AG04449 (cell line): ENCODE results near the gene TMEM245.

ENCODE experiments used
- CTCF ChIA-PET: fragments of 350-600 bp; formaldehyde crosslinking; extraction: SDS; loops from one replicate; lab custom pipeline; 2021; ENCODE audit warnings: antibody characterized with exemption; lab: Yijun Ruan, JAX
- POLR2A ChIA-PET: fragments of 400-600, 350-600 bp; formaldehyde crosslinking; extraction: SDS; loops from one replicate; lab custom pipeline; 2020; ENCODE audit warnings: antibody characterized with exemption, inconsistent platforms; lab: Yijun Ruan, JAX
- DNase-seq: peaks from one replicate; pipeline ENCODE4 v3.0.0-alpha.2; 2010; ENCODE audit warnings: low read depth, low spot score
- H3K4me3 ChIP-seq: 2 replicates; pipeline ENCODE4 v1.5.1; 2011; ENCODE audit warnings: low read depth, mild to moderate bottlenecking, control low read depth, low read length
- TF ChIP-seq, protein P1 (sequence below): IDR thresholded peaks from one replicate; pipeline ENCODE4 v1.5.1; 2011; ENCODE audit warnings: mild to moderate bottlenecking, moderate library complexity, low read length, control low read depth, inconsistent platforms; ENCODE audit not compliant: insufficient read depth; ENCODE audit errors: missing control alignments

TMEM245 gene

DNA sequence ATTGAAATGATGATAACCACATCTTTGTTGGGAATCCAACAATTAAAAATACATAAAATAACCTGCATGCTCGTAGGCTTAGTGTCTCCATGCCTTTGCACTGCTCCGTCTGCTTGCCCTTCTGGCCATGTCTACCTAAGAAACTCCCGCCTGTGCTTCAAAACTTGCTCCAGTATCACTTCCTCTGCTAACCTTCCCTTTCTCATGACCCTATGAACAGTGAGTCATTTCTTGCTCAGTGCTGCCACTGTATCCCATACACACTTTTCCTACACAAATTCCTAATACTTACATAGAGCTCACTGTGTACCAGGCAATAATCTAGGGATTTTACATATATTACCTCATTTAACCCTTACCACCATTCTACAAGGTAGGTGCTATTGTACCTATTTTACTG, 33.5 kb downstream of the TMEM245 start:
- TF ChIP-seq, protein P1, sequence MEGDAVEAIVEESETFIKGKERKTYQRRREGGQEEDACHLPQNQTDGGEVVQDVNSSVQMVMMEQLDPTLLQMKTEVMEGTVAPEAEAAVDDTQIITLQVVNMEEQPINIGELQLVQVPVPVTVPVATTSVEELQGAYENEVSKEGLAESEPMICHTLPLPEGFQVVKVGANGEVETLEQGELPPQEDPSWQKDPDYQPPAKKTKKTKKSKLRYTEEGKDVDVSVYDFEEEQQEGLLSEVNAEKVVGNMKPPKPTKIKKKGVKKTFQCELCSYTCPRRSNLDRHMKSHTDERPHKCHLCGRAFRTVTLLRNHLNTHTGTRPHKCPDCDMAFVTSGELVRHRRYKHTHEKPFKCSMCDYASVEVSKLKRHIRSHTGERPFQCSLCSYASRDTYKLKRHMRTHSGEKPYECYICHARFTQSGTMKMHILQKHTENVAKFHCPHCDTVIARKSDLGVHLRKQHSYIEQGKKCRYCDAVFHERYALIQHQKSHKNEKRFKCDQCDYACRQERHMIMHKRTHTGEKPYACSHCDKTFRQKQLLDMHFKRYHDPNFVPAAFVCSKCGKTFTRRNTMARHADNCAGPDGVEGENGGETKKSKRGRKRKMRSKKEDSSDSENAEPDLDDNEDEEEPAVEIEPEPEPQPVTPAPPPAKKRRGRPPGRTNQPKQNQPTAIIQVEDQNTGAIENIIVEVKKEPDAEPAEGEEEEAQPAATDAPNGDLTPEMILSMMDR: no peak
- ChIA-PET POLR2A (no interaction called here), CTCF (interaction anchor here (2.4 kb wide), 1 partner anchor 12 kb away, joined by 6 read pairs; no protein-coding TSS in a partner anchor)
- no peak overlapping the region for H3K4me3 ChIP-seq
- no peak for DNase-seq

DNA sequence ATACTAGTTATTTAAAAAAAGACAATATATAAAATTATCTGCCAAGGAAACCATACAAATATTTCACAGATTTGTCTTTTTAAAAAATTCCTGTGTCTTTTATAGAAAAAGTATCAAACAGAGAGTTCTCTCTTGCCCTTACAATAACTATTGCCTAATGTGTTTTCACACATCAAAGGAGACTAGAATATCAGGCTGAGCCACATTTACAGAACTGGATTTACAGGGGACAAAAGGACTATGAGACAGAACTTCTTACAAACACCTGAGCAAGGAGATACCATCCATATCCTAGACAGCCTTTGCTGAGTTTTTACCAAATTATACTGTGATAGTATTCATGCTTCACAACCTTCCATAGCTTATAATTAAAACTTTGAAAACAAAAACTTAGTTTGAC, 34.2 kb downstream of the TMEM245 start:
- ChIA-PET CTCF (no interaction called here), POLR2A (no interaction called here)
- TF ChIP-seq, protein P1: no peak
- H3K4me3 ChIP-seq: no peak overlapping the region
- DNase-seq: no peak

DNA sequence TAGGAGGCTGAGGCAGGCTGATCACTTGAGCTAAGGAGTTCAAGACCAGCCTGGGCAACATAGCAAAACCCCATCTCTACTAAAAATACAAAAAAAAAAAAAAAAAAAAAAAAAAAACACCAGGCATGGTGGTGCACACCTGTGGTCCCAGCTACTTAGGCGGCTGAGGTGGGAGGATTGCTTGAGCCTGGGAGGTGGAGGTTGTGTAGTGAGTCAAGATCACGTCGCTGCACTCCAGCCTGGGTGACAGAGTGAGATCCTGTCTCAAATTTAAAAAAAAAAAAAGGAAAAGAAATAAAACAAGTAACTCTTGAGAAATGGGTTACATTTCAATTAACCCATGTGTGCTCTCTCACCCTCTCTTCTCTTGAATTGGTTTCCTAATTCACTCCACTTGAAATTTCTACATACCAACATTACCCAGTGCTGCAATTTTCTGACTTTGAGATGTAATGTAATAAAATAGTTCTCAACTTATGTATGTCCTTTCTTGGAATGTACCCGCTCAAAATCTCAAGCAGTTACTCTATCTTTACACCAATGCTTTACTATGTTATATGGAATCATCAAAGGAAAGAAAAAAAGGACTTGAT, 35.8 kb downstream of the TMEM245 start:
- H3K4me3 ChIP-seq: no peak overlapping the region
- DNase-seq: no peak
- TF ChIP-seq, protein P1: no peak
- POLR2A ChIA-PET: no interaction called here
- CTCF ChIA-PET: no interaction called here

DNA sequence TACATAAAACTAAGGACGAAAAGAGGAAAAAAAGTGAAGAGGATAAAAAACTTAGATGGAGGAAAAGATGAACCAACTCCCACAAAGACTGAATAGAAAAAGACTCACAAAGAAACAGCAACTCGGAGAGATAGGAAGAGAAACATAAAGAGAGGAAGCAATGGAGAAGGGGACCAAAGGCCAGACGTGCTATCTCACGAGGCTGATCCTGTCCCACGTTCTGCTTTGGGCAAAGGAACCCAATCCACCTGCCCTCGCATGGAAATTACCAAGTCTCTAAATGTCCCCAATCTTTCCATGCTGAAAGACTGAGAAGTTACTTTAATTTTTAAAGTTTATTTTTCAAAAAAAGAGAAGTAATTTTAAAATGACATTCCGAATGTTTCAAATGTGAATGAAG, 36.6 kb downstream of the TMEM245 start:
- no peak for DNase-seq
- TF ChIP-seq, protein P1: no peak
- H3K4me3 ChIP-seq: no peak overlapping the region
- POLR2A ChIA-PET: no interaction called here
- CTCF ChIA-PET: no interaction called here

DNA sequence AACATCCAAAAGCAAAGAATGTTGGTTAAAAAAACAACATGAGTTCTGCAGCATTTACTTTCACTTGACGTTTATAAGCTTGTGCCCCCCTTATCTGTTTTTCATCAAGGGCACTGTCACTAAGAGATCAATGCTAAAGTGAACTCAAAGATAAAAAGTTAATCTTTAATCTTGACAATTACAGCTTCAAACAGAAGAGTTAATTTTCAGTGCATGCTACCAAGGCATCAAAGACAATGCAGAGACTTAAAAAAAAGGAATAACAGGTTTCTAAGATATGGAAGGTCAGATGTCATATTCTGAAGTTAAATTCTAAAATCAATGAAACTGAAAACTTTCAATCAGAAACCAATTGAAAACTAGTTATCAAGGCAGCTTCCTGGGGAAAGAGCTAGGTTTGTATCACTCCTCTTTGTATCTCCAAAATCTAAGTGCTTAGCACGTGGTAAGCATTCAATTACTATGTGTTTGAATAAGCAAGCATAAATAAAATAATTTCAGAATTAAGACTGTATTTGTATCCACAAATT, 37.6 kb downstream of the TMEM245 start:
- TF ChIP-seq, protein P1: no peak
- no peak overlapping the region for H3K4me3 ChIP-seq
- CTCF ChIA-PET: no interaction called here
- POLR2A ChIA-PET: no interaction called here
- no peak for DNase-seq

DNA sequence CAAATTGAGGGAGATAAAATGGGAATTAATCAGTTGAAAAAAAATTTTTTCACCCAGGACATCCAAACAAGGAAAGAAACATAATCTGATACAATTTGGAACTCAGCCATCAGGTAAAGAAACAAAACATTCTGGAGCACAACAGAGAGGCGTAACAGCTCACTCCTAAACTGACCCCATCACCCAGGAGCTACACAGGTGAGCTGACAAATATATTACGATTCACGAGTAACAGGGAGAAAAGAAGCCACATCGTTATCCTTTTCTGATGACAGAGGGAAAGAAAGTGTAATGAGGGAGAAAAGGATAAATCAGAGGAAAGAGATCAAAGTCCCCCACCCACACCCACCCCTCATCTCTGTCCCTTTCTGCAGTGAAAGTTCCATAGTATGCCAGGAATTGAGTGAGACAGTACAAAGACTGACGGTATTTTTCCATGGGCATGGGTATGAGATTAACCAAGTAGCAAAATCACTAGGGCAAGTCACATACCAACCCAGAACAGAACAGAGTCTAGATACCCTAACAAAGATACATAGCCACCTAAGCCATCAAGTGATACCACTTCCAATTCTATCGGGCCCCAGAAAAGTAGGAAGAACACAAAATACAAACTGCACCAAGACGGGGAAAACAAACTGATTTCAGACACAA, 45.4 kb downstream of the TMEM245 start:
- POLR2A ChIA-PET: no interaction called here
- H3K4me3 ChIP-seq: no peak overlapping the region
- TF ChIP-seq, protein P1: no peak
- CTCF ChIA-PET: interaction anchor here (1.6 to 2.5 kb wide), 2 partner anchors 13 to 18 kb away, joined by 3 to 6 read pairs; no protein-coding TSS in a partner anchor
- DNase-seq: no peak
